Suprapubic skin (tissue), 4 donors: ENCODE results near the gene TUBG1. TPM values are rescaled to one million over a fixed set of nuclear protein-coding genes. Genes with fewer than 3 reads are reported as not detected.

ENCODE experiments used
- DNase-seq, 2 donors: peaks; one replicate each; pipeline ENCODE4 v3.0.0-alpha.2; 2019; ENCODE audit warnings: low spot score in 2 of 2
- H3K27ac ChIP-seq: fragments of 200-600 bp; sonication (generic); one replicate; pipeline ENCODE4 v1.5.1; 2019
- H3K27me3 ChIP-seq: fragments of 200-600 bp; sonication (generic); one replicate; pipeline ENCODE4 v1.5.1; 2019
- H3K36me3 ChIP-seq: fragments of 200-600 bp; sonication (generic); one replicate; pipeline ENCODE4 v1.5.1; 2019
- H3K4me1 ChIP-seq: fragments of 200-600 bp; sonication (generic); one replicate; pipeline ENCODE4 v1.5.1; 2019
- H3K4me3 ChIP-seq: fragments of 200-600 bp; sonication (generic); one replicate; pipeline ENCODE4 v1.5.1; 2019; ENCODE audit warnings: mild to moderate bottlenecking
- H3K9me3 ChIP-seq: fragments of 200-600 bp; sonication (generic); one replicate; pipeline ENCODE4 v1.5.1; 2019
- CTCF ChIP-seq, 2 donors: fragments of 200-600 bp in 1 of 2; fragments of 450-650 bp in 1 of 2; sonication (generic) in 1 of 2; IDR thresholded peaks; one replicate each; pipeline ENCODE4 v1.5.1; 2016 to 2019; ENCODE audit warnings: antibody characterized with exemption in 2 of 2, mild to moderate bottlenecking in 1 of 2, moderate library complexity in 1 of 2
- EP300 ChIP-seq: sonication (generic); formaldehyde crosslinking; IDR thresholded peaks from one replicate; pipeline ENCODE4 v1.6.1; 2017; ENCODE audit warnings: antibody characterized with exemption
- POLR2A ChIP-seq, 2 donors: fragments of 450-650 bp; IDR thresholded peaks; one replicate each; pipeline ENCODE4 v1.6.1; 2017; ENCODE audit warnings: antibody characterized with exemption in 2 of 2, mild to moderate bottlenecking in 2 of 2, moderate library complexity in 2 of 2
- POLR2AphosphoS5 ChIP-seq, 3 donors: sonication (generic); formaldehyde crosslinking; IDR thresholded peaks; one replicate each; pipeline ENCODE4 v1.6.1; 2017; ENCODE audit warnings: antibody characterized with exemption in 3 of 3
- WGBS: methylation state at CpG from one replicate; pipeline ENCODE4 v1.1.5; 2018; 5-methylcytosine and 5-hydroxymethylcytosine counted together
- total RNA-seq, 4 donors: library from RNA; depleted of rRNA; stranded (reverse); fragments of >200 nt; gene quantifications; one replicate each; pipeline ENCODE4 v1.1.0, GENCODE V29; 2016

TUBG1 gene
- total RNA-seq, 4 donors from 2014 or later, result 28.6 to 55.3 (median 54.2) TPM

- no peaks in the 10 kb centered on the region for H3K27me3 ChIP-seq
- H3K27ac ChIP-seq, result no peak overlapping the region
- H3K4me3 ChIP-seq, result no peak overlapping the region
- DNase-seq, result no peak
- no peaks in the 10 kb centered on the region for H3K9me3 ChIP-seq
- no peak for TF ChIP-seq CTCF (IDR thresholded peaks at IDR 0.05)
- no peak for TF ChIP-seq EP300
- no peak for TF ChIP-seq POLR2A (IDR thresholded peaks at IDR 0.05)
- TF ChIP-seq POLR2AphosphoS5 (IDR thresholded peaks at IDR 0.05), result no peak
- peaks cover 50% of the 10 kb centered on the region for H3K36me3 ChIP-seq
- 92% methylated on average over 9 of the region's 9 CpGs for WGBS
- peaks cover 20% of the 10 kb centered on the region for H3K4me1 ChIP-seq
These were observed 18.1 kb upstream of the TUBG1 start for GRCh38 chr17:42591411-42591810.

GRCh38 chr17:42596386-42596785, 13.1 kb upstream of the TUBG1 start:
- DNase-seq, result no peak
- peaks cover 8% of the 10 kb centered on the region for H3K4me1 ChIP-seq
- no peak overlapping the region for H3K4me3 ChIP-seq
- no peaks in the 10 kb centered on the region for H3K9me3 ChIP-seq
- WGBS, result 59% methylated on average over 3 of the region's 3 CpGs
- H3K27me3 ChIP-seq, result no peaks in the 10 kb centered on the region
- no peak overlapping the region for H3K27ac ChIP-seq
- peaks cover 9% of the 10 kb centered on the region for H3K36me3 ChIP-seq
- TF ChIP-seq EP300 (no peak), POLR2A (IDR thresholded peaks at IDR 0.05) (no peak), POLR2AphosphoS5 (IDR thresholded peaks at IDR 0.05) (no peak), CTCF (IDR thresholded peaks at IDR 0.05) (no peak)

GRCh38 chr17:42598905-42599304, 10.6 kb upstream of the TUBG1 start:
- Histone ChIP-seq H3K9me3 (no peaks in the 10 kb centered on the region), H3K4me1 (peaks cover 8% of the 10 kb centered on the region), H3K36me3 (peaks cover 2% of the 10 kb centered on the region), H3K27ac (no peak overlapping the region), H3K4me3 (no peak overlapping the region), H3K27me3 (no peaks in the 10 kb centered on the region)
- no peak for DNase-seq
- TF ChIP-seq CTCF (IDR thresholded peaks at IDR 0.05) (no peak), POLR2A (IDR thresholded peaks at IDR 0.05) (no peak), EP300 (no peak), POLR2AphosphoS5 (IDR thresholded peaks at IDR 0.05) (no peak)
- WGBS, result 11% methylated on average over 2 of the region's 2 CpGs

- Histone ChIP-seq H3K4me3 (no peak overlapping the region), H3K36me3 (no peaks in the 10 kb centered on the region), H3K27ac (no peak overlapping the region), H3K27me3 (no peaks in the 10 kb centered on the region), H3K9me3 (no peaks in the 10 kb centered on the region), H3K4me1 (peaks cover 36% of the 10 kb centered on the region)
- DNase-seq, result no peak
- no peak for TF ChIP-seq POLR2A (IDR thresholded peaks at IDR 0.05)
- TF ChIP-seq POLR2AphosphoS5 (IDR thresholded peaks at IDR 0.05), result no peak
- no peak for TF ChIP-seq EP300
- TF ChIP-seq CTCF (IDR thresholded peaks at IDR 0.05), result no peak
- 90% methylated on average over 7 of the region's 7 CpGs for WGBS
These were observed 6.2 kb upstream of the TUBG1 start for GRCh38 chr17:42603318-42603717.

- Histone ChIP-seq H3K27me3 (no peaks in the 10 kb centered on the region), H3K4me3 (peak overlapping the region; percentile 95), H3K36me3 (peaks cover 12% of the 10 kb centered on the region), H3K9me3 (no peaks in the 10 kb centered on the region), H3K4me1 (peaks cover 40% of the 10 kb centered on the region), H3K27ac (no peak overlapping the region)
- WGBS, result 32% methylated on average over 3 of the region's 3 CpGs
- TF ChIP-seq CTCF (IDR thresholded peaks at IDR 0.05) (no peak), POLR2AphosphoS5 (IDR thresholded peaks at IDR 0.05) (no peak), EP300 (no peak), POLR2A (IDR thresholded peaks at IDR 0.05) (no peak)
- DNase-seq, result no peak
These were observed 1.7 kb upstream of the TUBG1 start for GRCh38 chr17:42607769-42608168.
